Neural progenitor cell (in vitro differentiated cells): ENCODE results near the gene ZNF536.

ENCODE experiments used
- CTCF ChIP-seq: fragments of 200-600 bp; sonication (generic); IDR thresholded peaks from 2 replicates; pipeline ENCODE4 v1.5.1; 2017; ENCODE audit warnings: antibody characterized with exemption, mild to moderate bottlenecking
- EZH2 ChIP-seq: fragments of 200-600 bp; sonication (generic); IDR thresholded peaks from 2 replicates; pipeline ENCODE4 v1.6.1; 2017; ENCODE audit warnings: antibody characterized with exemption, mild to moderate bottlenecking, moderate library complexity
- EZH2phosphoT487 ChIP-seq: fragments of 200-600 bp; sonication (generic); IDR thresholded peaks from 2 replicates; pipeline ENCODE4 v1.6.1; 2017; ENCODE audit warnings: antibody characterized with exemption

- TF ChIP-seq CTCF = no peak
- TF ChIP-seq EZH2 = no peak
- TF ChIP-seq EZH2phosphoT487 = no peak
These were observed 143.9 kb downstream of the ZNF536 start for GRCh38 chr19:30516111-30516510.
